CD4-positive, alpha-beta T cell (primary cell): Measurements from ENCODE around the gene PSMC2. TPM values are rescaled to one million over a fixed set of nuclear protein-coding genes. Genes with fewer than 3 reads are reported as not detected.

ENCODE experiments used
- ATAC-seq: fragments of 200-7000 bp; cut with Tn5 transposase; one replicate; pipeline ENCODE4 v1.10.0; 2022; ENCODE audit warnings: mild to moderate bottlenecking; ENCODE audit not compliant: poor library complexity
- CTCF ChIA-PET: fragments of 350-600 bp; sonication (Branson Sonifier 250); formaldehyde crosslinking; loops from one replicate; lab custom pipeline; 2021; ENCODE audit warnings: antibody characterized with exemption, inconsistent platforms; lab: Charles Lee
- POLR2A ChIA-PET: fragments of 350-600 bp; sonication (Branson Sonifier 250); formaldehyde crosslinking; loops from one replicate; lab custom pipeline; 2021; ENCODE audit warnings: antibody characterized with exemption, inconsistent platforms; lab: Charles Lee
- DNase-seq, 14 experiments: peaks; one replicate each; pipeline ENCODE4 v3.0.0-alpha.2; 2013 to 2020; ENCODE audit warnings: mixed read lengths in 2 of 14
- H3K27ac ChIP-seq, 2 donors: one replicate each; pipeline versions ENCODE4 v1.5.1 to v1.7.0; 2013; ENCODE audit warnings: low read length in 2 of 2, low read depth in 1 of 2, mild to moderate bottlenecking in 1 of 2
- H3K27me3 ChIP-seq, 2 experiments: 1 replicate in 1 of 2; 2 replicates in 1 of 2; pipeline versions ENCODE4 v1.6.1 to v1.7.0; 2013; ENCODE audit warnings: low read length in 2 of 2, control low read depth in 1 of 2, mild to moderate bottlenecking in 1 of 2, moderate library complexity in 1 of 2; ENCODE audit not compliant: insufficient read depth in 2 of 2, control insufficient read depth in 1 of 2
- H3K36me3 ChIP-seq: one replicate; pipeline ENCODE4 v1.6.1; 2013; ENCODE audit warnings: low read length, control low read depth; ENCODE audit not compliant: insufficient read depth
- H3K4me1 ChIP-seq: one replicate; pipeline ENCODE4 v1.6.1; 2013; ENCODE audit warnings: low read length, control low read depth; ENCODE audit not compliant: insufficient read depth
- H3K4me3 ChIP-seq: one replicate; pipeline ENCODE4 v1.5.1; 2013; ENCODE audit warnings: mild to moderate bottlenecking, low read length, moderate library complexity
- H3K9me3 ChIP-seq, 2 experiments: 1 replicate in 1 of 2; 2 replicates in 1 of 2; pipeline versions ENCODE4 v1.6.1 to v1.7.0; 2013; ENCODE audit warnings: low read length in 2 of 2, mild to moderate bottlenecking in 2 of 2, control low read depth in 1 of 2, moderate library complexity in 1 of 2; ENCODE audit not compliant: control insufficient read depth in 1 of 2, insufficient read depth in 1 of 2
- H3K27ac Mint-ChIP-seq: one replicate; pipeline ENCODE4 v1.8.0; 2020; ENCODE audit warnings: mixed read lengths
- H3K27me3 Mint-ChIP-seq: one replicate; pipeline ENCODE4 v1.8.0; 2021; ENCODE audit warnings: mixed read lengths
- H3K36me3 Mint-ChIP-seq: one replicate; pipeline ENCODE4 v1.8.0; 2021; ENCODE audit warnings: low read depth, mixed read lengths
- H3K4me1 Mint-ChIP-seq: one replicate; pipeline ENCODE4 v1.8.0; 2021; ENCODE audit warnings: low read depth, mixed read lengths
- H3K4me3 Mint-ChIP-seq: one replicate; pipeline ENCODE4 v1.8.0; 2020; ENCODE audit warnings: mild to moderate bottlenecking, mixed read lengths
- H3K9me3 Mint-ChIP-seq: one replicate; pipeline ENCODE4 v1.8.0; 2020; ENCODE audit warnings: mixed read lengths
- CTCF ChIP-seq: fragments of 200-600 bp; IDR thresholded peaks from one replicate; pipeline ENCODE4 v1.8.0; 2022; ENCODE audit warnings: antibody characterized with exemption, mild to moderate bottlenecking
- intact Hi-C, 2 experiments: fragments of 100-400 bp; cut with DNase I in 1 of 2; cut with micrococcal nuclease in 1 of 2; formaldehyde crosslinking; loops; one replicate each; pipeline versions ENCODE4 v1.15.1 to v1.9.0; 2023 to 2025; cut with DNase I, micrococcal nuclease
- total RNA-seq, 174 experiments: library from RNA in 2 of 174; stranded (reverse) in 2 of 174; gene quantifications; one replicate each; pipeline ENCODE4 v1.2.3 and lab custom pipeline; 2021 to 2026

The PSMC2 gene
- total RNA-seq, 2 experiments from 2014 or later, result 101 to 102 TPM

GRCh38 chr7:103389263-103389662, 41.8 kb downstream of the PSMC2 start:
- Histone ChIP-seq H3K36me3 (no peaks in the 10 kb centered on the region), H3K4me1 (no peaks in the 10 kb centered on the region), H3K9me3 (no peaks in the 10 kb centered on the region), H3K27me3 (peaks cover 3 to 4% of the 10 kb centered on the region in 2 experiments), H3K27ac (no peak overlapping the region), H3K4me3 (no peak overlapping the region)
- Mint-ChIP-seq H3K4me1 (no peaks in the 10 kb centered on the region), H3K27ac (no peak overlapping the region), H3K36me3 (no peaks in the 10 kb centered on the region), H3K9me3 (no peaks in the 10 kb centered on the region), H3K4me3 (no peak overlapping the region), H3K27me3 (peaks cover 14% of the 10 kb centered on the region)
- ChIA-PET CTCF (no interaction called here), POLR2A (no interaction called here)
- no peak for TF ChIP-seq CTCF
- no peak for ATAC-seq
- DNase-seq, result no peak
- intact Hi-C loops, result no loop called here

GRCh38 chr7:103391150-103391549, 43.7 kb downstream of the PSMC2 start:
- H3K4me1 Mint-ChIP-seq, result no peaks in the 10 kb centered on the region
- H3K4me1 ChIP-seq, result no peaks in the 10 kb centered on the region
- peaks cover 14% of the 10 kb centered on the region for H3K27me3 Mint-ChIP-seq
- no peak overlapping the region for H3K4me3 ChIP-seq
- no peaks in the 10 kb centered on the region for H3K36me3 ChIP-seq
- POLR2A ChIA-PET, result no interaction called here
- DNase-seq, result no peak
- peaks cover 3 to 4% of the 10 kb centered on the region in 2 experiments for H3K27me3 ChIP-seq
- TF ChIP-seq CTCF, result no peak
- H3K27ac ChIP-seq, result no peak overlapping the region
- H3K27ac Mint-ChIP-seq, result no peak overlapping the region
- CTCF ChIA-PET, result no interaction called here
- no peak for ATAC-seq
- no peaks in the 10 kb centered on the region for H3K9me3 ChIP-seq
- H3K9me3 Mint-ChIP-seq, result no peaks in the 10 kb centered on the region
- H3K36me3 Mint-ChIP-seq, result no peaks in the 10 kb centered on the region
- intact Hi-C loops, result no loop called here
- no peak overlapping the region for H3K4me3 Mint-ChIP-seq

GRCh38 chr7:103391976-103392375, 44.5 kb downstream of the PSMC2 start:
- TF ChIP-seq CTCF, result no peak
- POLR2A ChIA-PET, result no interaction called here
- CTCF ChIA-PET, result no interaction called here
- intact Hi-C loops, result no loop called here
- no peaks in the 10 kb centered on the region for H3K36me3 Mint-ChIP-seq
- Histone ChIP-seq H3K9me3 (no peaks in the 10 kb centered on the region), H3K4me1 (no peaks in the 10 kb centered on the region), H3K4me3 (no peak overlapping the region), H3K27me3 (peaks cover 3 to 4% of the 10 kb centered on the region in 2 experiments), H3K27ac (no peak overlapping the region), H3K36me3 (no peaks in the 10 kb centered on the region)
- H3K4me1 Mint-ChIP-seq, result no peaks in the 10 kb centered on the region
- H3K27ac Mint-ChIP-seq, result no peak overlapping the region
- DNase-seq (no peak), ATAC-seq (no peak)
- peaks cover 12% of the 10 kb centered on the region for H3K27me3 Mint-ChIP-seq
- no peak overlapping the region for H3K4me3 Mint-ChIP-seq
- H3K9me3 Mint-ChIP-seq, result no peaks in the 10 kb centered on the region
